Globus pallidus (tissue), 1 donor: Measurements from ENCODE around the gene HPCAL1.

Experiments used
- DNase-seq: peaks from one replicate; pipeline ENCODE4 v3.0.0-alpha.2; 2015; ENCODE audit warnings: low spot score

Gene HPCAL1

DNA sequence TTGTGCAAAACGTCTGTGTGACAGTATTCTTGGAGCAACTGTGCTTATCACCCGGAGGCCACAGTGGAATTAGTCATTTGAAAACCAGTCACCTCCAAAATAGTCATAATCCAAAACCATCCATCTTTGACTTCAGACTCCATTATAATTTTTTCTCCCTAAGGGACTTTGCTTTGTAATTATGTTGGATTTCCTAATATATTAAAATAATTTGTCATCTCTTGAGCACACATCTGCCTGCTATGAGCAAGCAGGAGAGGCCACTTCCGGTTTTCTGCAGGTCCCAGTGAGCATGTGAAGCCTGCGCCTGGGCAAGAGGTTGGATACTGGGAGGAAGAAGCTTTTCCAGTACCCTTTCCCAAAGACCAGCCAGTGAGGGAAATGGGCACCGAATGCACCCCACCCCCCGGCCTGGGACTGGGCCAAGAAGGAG, 87.7 kb downstream of the HPCAL1 start:
- DNase-seq = no peak

DNA sequence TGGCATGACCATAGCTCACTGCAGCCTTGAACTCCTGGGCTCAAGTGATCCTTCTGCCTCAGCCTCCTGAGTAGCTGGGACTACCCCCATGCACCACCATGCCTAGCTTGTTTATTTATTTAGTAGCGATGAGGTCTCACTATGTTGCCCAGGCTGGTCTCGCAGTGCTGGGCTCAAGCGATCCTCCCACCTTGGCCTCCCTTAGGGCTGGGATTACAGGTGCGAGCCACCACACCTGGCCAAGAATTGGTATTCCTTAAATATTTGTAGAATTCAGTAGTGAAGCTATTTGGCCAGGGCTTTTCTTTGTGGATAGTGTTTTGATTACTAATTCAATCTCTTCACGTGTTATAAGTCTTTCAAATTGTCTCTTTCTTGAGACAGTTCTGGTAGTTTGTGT, 89.4 kb downstream of the HPCAL1 start:
- DNase-seq = no peak

- no peak for DNase-seq
Observed at GRCh38 chr2:10392548-10392947, 89.8 kb downstream of the HPCAL1 start.

DNA sequence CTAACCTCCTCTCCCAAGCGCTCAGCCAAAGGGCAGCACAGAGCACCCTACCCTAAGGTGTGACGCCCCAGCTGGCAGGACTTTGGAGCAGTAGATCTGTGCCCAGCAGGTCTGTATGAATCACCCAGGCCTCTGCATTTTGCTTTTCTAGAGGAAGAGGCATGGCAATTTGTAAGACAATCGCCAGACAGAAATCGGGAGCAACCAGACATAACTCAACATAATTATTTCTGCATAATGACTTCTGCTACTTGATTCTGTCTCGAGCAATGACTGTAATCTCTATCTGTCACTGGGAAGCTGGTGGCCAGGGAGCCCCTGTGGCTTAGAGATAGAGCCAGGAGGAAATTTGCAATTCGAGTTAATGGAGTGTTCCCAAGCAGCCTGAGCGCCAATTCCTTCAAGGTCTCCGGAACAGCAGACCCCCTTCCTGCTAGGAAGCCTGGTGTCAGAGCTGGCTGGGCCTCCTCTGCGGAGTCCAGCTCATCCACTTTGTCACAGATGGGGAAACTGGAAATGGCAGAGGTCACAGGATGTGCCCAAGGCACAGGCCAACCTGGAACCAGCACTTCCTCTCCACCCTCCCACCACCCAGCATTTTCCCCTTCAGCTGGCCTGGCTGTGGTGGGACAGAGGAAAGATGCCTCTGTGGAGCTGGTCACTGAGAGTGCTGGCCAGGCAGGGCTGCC, 90.4 kb downstream of the HPCAL1 start:
- DNase-seq = no peak

DNA sequence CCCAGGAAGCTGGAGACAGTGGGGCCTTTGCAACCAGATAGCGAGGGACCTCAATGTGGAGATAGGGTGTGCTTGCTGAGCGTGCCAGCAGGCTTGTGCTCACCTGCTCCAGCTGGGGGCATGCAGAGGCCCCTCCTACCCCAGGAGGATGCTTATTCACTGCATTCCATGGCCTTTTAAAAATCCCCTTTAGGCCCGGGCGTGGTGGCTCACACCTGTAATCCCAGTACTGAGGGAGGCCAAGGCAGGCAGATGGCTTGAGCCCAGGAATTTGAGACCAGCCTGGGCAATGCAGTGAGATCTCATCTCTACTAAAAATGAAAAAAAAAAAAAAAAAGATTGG, 90.9 kb downstream of the HPCAL1 start:
- no peak for DNase-seq

GRCh38 chr2:10395893-10396292, 93.2 kb downstream of the HPCAL1 start:
- no peak for DNase-seq

DNA sequence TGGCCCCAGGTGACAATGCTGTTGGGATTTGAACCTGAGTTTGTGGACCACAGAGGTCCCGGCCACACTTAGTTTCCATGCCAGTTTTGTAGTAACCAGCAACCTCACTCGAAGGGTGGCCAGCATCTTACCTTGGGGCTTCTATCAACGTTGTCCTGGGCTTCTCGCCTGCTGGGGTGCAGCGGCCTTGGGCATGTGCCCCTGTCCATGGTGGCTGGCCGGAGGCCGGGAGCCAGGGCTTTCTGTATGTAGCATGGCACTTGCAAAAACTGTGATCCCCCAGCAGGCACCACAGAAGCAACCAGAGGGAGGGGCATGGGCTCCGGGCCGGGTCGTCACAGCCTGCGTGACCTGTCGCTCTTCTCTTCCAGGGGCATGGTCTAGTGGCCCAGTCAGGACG, 93.8 kb downstream of the HPCAL1 start:
- no peak for DNase-seq

DNA sequence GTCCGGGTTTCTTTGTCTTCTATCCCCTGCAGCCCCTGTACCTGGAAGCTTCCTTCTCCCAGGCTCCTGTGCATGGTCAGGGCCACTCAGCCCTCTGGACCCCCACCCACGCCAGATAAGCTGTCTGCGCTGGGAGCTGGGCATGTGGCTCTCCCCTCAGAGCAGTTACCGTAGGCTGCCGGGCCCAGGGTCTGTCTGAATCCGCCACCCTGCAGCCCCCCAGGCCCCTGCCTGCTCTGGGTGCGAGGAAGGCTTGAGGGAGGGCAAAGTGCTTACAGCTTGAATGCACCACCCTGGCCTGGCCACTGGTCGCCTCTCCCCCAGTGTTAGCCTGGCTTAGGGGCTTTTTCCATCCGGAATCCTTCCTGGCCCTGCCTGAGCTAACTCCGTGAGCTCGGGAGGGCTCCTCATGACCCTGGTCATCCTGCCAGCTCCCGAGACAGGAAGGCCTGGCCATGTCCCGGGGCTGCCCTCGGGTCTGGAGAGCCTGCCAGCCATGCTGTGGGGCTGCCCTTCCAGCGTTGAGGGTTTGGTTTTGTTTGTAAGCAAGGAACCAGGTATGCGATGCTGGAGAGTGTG, 94.7 kb downstream of the HPCAL1 start:
- no peak for DNase-seq

- DNase-seq = no peak
Observed at GRCh38 chr2:10397878-10398277, 95.2 kb downstream of the HPCAL1 start.

DNA sequence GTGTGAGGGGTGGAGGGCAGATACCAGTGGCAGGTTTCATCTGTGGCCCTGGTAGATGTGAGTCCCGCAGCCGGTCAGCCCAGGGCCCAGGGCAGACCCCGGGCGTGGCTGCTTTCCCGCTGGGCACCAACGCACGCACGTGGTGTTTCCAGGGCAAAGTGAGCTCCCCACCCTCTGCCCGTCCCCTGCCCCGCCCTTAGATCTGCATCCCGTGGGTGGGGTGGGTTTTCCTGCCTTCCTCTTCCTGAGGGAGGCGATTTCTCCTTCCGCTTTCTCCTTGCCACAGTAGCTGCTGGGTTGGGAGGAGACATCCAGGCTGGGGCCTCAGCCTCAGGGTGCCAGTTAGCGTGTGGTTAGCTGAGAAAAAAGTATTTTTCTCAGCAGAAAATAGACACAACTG, 95.8 kb downstream of the HPCAL1 start:
- no peak for DNase-seq

GRCh38 chr2:10399358-10399757, 96.7 kb downstream of the HPCAL1 start:
- DNase-seq = no peak

DNA sequence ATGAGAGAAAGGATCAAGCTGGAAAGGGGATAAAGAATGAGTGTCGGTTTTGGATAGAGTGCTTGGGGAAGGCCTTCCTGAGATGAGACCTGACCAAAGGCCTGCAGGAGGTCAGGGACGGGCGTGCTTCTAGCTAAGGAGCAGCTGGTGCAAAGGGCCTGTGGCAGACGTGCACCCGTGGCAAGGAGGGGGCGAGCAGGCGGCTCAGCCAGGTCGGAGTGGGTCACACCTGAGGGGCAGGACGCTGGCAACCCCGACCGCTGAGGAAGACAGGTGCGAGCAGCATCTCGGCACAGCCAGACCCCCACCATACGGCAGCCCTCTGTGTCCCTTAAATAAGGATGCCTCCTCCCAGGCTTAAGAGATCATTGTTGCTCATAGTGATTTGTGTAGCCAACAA, 97.3 kb downstream of the HPCAL1 start:
- DNase-seq = no peak

DNA sequence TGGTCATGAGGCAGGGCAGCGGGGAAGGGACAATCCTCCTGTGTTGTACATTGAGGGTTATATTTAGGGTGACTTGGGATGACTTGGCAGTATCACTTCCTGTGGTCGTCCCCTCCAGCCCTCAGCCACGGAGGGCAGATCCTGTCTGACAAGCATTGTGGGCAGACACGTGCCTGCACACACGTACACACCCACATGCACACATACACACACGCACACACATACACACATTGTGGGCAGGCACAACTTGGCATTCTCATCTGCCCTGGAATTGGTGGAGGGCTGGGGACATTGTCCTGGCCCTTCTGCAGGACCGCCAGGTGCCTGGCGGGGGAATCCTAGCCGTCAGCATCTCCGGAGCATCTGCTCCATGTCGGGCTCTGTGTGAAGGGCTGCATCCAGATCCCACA, 97.9 kb downstream of the HPCAL1 start:
- DNase-seq = no peak

GRCh38 chr2:10400978-10401951, 98.6 kb downstream of the HPCAL1 start:
- DNase-seq = no peak

GRCh38 chr2:10402062-10402585, 99.4 kb downstream of the HPCAL1 start:
- DNase-seq = no peak

DNA sequence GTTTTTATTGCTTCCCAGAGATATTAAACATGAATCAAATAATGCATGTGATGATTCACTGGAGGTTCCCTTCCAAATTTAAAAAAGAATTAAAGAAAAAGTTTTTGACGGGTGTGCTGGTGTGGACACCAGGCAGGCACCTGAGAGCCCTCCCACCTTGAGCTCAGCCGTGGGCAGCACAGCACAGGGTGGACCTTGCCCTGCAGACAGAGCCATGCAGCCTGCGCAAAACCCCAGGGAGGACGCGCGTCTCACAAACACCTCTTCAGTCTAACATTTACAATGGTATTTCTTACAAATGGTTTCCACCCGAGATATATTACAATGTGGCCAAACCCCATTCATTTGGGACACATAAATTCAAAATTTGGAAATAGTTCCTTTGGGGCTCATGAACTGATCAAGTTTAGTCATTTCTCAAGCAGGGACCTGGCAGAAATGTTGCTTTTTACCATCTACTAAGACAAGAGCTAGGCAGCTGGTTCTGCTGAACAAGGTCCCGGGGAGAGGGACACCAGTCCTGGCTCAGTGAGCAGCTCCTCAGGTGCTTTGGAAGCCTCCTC, 100.0 kb downstream of the HPCAL1 start:
- no peak for DNase-seq

DNA sequence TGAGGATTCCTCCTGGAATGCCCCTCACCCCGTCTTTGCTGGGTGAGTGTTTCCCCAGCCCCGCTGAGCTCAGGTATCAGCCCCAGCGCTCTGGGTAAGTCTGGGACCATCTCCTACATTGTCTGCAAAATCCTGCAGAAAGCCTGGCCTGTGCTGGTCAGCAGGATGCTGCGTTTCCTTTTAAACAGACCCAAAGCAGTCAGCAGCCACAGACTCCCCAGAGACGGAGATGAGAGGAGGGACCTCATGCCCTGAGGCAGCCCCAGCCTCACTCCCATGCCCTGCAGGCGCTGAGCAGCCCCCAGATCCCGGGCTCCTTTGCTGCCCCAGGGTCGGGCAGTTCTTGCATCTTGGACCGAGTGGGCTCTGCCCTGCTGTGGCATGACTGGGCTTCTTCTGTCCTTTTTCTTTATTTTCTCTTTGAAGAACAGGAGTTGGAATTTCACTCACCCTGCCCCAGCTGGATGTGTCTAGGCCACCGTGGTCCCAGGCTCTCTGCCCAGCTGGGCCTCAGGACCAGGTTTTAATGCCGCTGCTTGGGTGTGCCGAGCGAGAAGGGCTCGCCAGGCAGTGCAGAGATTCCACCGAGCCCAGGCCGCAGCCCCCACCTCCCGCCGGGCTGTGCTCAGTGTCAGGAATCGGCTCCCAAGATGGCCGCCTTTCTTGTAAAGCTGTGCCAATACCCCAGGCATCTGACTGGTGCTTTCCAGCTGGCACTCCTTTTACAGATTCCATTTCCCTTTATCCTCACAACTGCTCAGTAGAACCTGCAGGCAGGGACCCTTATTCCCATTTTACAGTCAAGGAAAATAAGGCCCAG, 101.8 kb downstream of the HPCAL1 start:
- no peak for DNase-seq

DNA sequence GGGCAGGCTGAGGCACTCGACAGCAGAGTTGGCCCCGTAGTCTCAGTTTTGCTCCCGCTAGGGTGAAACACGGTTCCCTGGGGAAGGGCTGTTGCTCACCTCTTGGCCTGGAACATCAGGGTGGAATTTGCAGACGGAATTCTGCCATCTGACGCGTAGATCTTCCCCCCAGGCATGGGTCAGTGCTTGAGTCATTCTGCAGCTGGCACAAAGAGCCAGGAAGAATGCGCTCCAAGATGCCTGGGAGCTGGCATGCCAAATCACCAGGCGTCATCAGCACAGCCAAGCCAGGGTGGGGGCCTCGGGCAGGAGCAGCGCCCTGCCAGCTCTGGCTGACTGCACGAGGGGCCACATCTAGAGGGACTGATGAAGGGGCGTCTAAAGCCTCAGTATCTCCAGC, 102.7 kb downstream of the HPCAL1 start:
- DNase-seq = peak; percentile 58

DNA sequence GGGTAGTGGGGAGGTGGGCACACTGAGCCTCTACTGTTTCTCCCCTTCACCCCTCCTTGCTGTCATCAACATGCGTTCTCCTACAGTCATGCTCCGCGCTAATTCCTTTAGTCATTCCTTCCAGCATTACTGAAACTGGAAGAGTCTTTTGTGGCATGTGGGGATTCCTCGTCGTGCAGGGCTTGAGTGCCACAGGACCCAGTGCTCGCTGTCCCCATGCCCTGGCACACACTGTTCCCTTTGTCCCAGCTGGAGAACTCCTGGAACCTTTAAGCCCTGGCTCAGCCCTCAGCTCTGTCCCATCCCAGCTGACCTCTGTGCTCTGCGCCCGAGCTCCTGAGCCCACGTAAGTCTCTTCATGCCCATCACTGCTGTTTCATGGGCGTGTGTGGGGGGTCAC, 103.3 kb downstream of the HPCAL1 start:
- DNase-seq = no peak

DNA sequence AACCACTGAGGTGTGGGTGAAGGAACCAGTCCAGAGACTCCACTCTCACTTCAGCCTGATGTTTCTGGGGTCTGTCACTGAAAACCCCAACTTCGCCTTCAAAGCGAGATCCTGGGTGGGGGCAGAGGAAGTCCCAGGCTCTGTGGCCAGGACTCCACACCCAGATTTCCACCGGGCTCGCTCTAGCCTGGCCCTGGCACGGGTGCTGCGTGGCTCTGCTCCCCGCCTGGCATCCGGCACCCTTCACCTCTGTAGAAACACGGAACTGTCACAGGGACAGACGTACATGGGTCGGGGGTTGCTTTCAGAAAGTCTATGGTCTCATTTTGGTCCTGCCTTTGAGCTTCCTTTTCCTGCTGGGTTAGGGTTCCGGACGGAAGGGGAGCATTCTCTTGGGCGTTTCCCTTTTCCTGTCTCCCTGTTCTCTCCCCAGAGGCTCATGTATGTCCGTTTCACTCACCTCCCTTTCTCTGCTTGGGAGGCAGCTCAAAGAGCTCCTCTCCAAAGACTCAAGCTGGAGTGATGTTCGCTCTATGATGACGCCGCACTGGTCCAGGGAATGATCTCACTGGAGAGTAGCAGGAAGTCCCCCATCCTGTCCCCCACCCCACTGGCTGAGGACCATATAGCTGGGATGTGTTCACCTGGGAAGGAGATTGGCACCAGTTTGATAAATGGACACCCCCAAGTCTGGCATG, 103.9 kb downstream of the HPCAL1 start:
- no peak for DNase-seq

DNA sequence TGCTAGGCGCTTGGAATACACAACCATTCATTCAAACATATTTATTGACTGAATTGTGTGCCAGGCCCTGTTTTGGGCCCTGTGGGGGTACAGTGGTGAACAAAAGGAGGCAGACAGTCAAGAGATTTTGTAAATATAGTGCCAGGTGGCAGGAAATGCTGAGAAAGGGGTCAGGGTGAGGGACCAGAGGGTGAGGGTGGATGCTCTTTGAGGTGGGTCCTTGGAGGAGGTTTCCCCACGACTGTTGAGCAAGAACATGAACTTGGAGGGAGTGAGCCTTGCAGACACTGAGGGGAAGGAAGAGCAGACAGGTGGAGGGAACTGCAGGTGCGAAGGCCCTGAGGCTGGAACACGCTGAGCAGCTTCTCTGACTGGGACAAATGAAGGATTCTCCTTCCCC, 104.7 kb downstream of the HPCAL1 start:
- no peak for DNase-seq
